HepG2 (cell line): Measurements from ENCODE around the gene CALY. TPM values are rescaled to one million over a fixed set of nuclear protein-coding genes. Genes with fewer than 3 reads are reported as not detected.

Experiments
- ATAC-seq: fragments of 200-7000 bp; cut with Tn5 transposase; 3 replicates; pipeline ENCODE4 v1.9.1; 2020; ENCODE audit warnings: mild to moderate bottlenecking, moderate library complexity
- BruUV-seq: library from RNA; stranded (reverse); fragments of 400-500 nt; replicated peaks from 2 replicates; lab custom pipeline; 2021; lab: Mats Ljungman, UMichigan
- CTCF ChIA-PET: fragments of 300-600 bp; formaldehyde crosslinking; extraction: SDS; loops from one replicate; lab custom pipeline; 2021; ENCODE audit warnings: low total read pairs, inconsistent platforms, low intra/inter-chr PET ratio; lab: Yijun Ruan, JAX
- POLR2A ChIA-PET: fragments of 350-600 bp; sonication (Branson Sonifier 250); formaldehyde crosslinking; loops from one replicate; lab custom pipeline; 2020; ENCODE audit warnings: antibody characterized with exemption, inconsistent platforms; lab: Yijun Ruan, JAX
- DNase-seq: peaks from one replicate; pipeline ENCODE4 v3.0.0-alpha.2; 2015; ENCODE audit warnings: low spot score
- FAIRE-seq: peaks from 3 replicates; lab custom pipeline; 2011; peaks lifted over from hg19 to GRCh38; lab: Jason Lieb, UNC
- H2AFZ ChIP-seq: one replicate; pipeline ENCODE4 v1.6.1; 2011; ENCODE audit warnings: low read length, inconsistent platforms
- H3K27ac ChIP-seq: fragments of 300-600 bp; 3 replicates; pipeline ENCODE4 v1.8.0; 2011; ENCODE audit warnings: mixed run types, mild to moderate bottlenecking, mixed read lengths, low read length, inconsistent platforms; ENCODE audit not compliant: insufficient read depth; ENCODE audit errors: extremely low read length
- H3K27me3 ChIP-seq, 2 experiments: fragments of 200-600 bp in 1 of 2; 2 replicates in 1 of 2; 3 replicates in 1 of 2; pipeline versions ENCODE4 v1.6.0 to v1.8.0; 2011; ENCODE audit warnings: low read length in 2 of 2, mild to moderate bottlenecking in 2 of 2, moderate library complexity in 2 of 2, inconsistent platforms in 1 of 2; ENCODE audit not compliant: insufficient read depth in 2 of 2, control insufficient read depth in 1 of 2
- H3K36me3 ChIP-seq, 2 experiments: fragments of 200-600 bp in 1 of 2; replicated peaks in 1 of 2; 2 replicates in 1 of 2; 3 replicates in 1 of 2; pipeline versions ENCODE4 v1.5.1 to v1.8.0; 2011; ENCODE audit warnings: low read length in 2 of 2, inconsistent platforms in 1 of 2; ENCODE audit not compliant: insufficient read depth in 2 of 2, control insufficient read depth in 1 of 2
- H3K4me1 ChIP-seq: 2 replicates; pipeline ENCODE4 v1.5.1; 2012; ENCODE audit warnings: low read length, inconsistent platforms; ENCODE audit not compliant: insufficient read depth
- H3K4me2 ChIP-seq: 2 replicates; pipeline ENCODE4 v1.6.0; 2011; ENCODE audit warnings: low read depth, low read length, inconsistent platforms
- H3K4me3 ChIP-seq, 3 experiments: fragments of 200-600 bp in 1 of 3; sonication (generic), shearing (Covaris generic) in 1 of 3; replicated peaks in 1 of 3; 2 replicates each; pipeline ENCODE4 v1.5.1; 2011 to 2016; ENCODE audit warnings: low read length in 3 of 3, inconsistent platforms in 2 of 3, low read depth in 2 of 3, mild to moderate bottlenecking in 2 of 3, control low read depth in 1 of 3, mixed read lengths in 1 of 3; ENCODE audit not compliant: insufficient read depth in 1 of 3
- H3K79me2 ChIP-seq: one replicate; pipeline ENCODE4 v1.6.1; 2011; ENCODE audit warnings: low read length, inconsistent platforms; ENCODE audit not compliant: insufficient read depth
- H3K9ac ChIP-seq: 2 replicates; pipeline ENCODE4 v1.6.0; 2011; ENCODE audit warnings: mild to moderate bottlenecking, low read depth, low read length, inconsistent platforms; ENCODE audit not compliant: insufficient read depth
- H3K9me3 ChIP-seq: 2 replicates; pipeline ENCODE4 v1.5.1; 2012; ENCODE audit warnings: mild to moderate bottlenecking, low read length
- H4K20me1 ChIP-seq: 2 replicates; pipeline ENCODE4 v1.6.0; 2011; ENCODE audit warnings: inconsistent platforms, mild to moderate bottlenecking, low read length, moderate library complexity; ENCODE audit not compliant: insufficient read depth
- CERS6 ChIP-seq: sonication (generic); formaldehyde crosslinking; IDR thresholded peaks from 2 replicates; pipeline ENCODE4 v1.5.0; 2020; ENCODE audit warnings: missing genetic modification reagents
- ETV6 ChIP-seq: sonication (generic); formaldehyde crosslinking; conservative IDR thresholded peaks from 2 replicates; pipeline ENCODE4 v1.4.0; 2020; ENCODE audit warnings: missing genetic modification reagents
- EZH2 ChIP-seq: conservative IDR thresholded peaks from 2 replicates; pipeline ENCODE4 v1.6.1; 2012; ENCODE audit warnings: mild to moderate bottlenecking, low read depth, low read length, moderate library complexity
- MNT ChIP-seq: fragments of 450-650 bp; IDR thresholded peaks from 2 replicates; pipeline ENCODE4 v1.6.1; 2016
- NKX3-1 ChIP-seq: sonication (generic); formaldehyde crosslinking; IDR thresholded peaks from 2 replicates; pipeline ENCODE4 v1.5.0; 2020; ENCODE audit warnings: missing genetic modification reagents
- ZNF121 ChIP-seq: sonication (generic); formaldehyde crosslinking; IDR thresholded peaks from 2 replicates; pipeline ENCODE4 v1.5.0; 2020; ENCODE audit warnings: mild to moderate bottlenecking, missing genetic modification reagents
- ZNF616 ChIP-seq: sonication (generic); formaldehyde crosslinking; IDR thresholded peaks from 2 replicates; pipeline ENCODE4 v1.5.0; 2020; ENCODE audit warnings: low read depth, mild to moderate bottlenecking, missing genetic modification reagents
- ZNF850 ChIP-seq: sonication (generic); formaldehyde crosslinking; conservative IDR thresholded peaks from 2 replicates; pipeline ENCODE4 v1.9.0; 2021; ENCODE audit warnings: mild to moderate bottlenecking, missing genetic modification reagents
- WGBS: methylation state at CpG from one replicate; pipeline ENCODE4 v1.1.6; 2017; ENCODE audit warnings: low lambda C conversion rate; 5-methylcytosine and 5-hydroxymethylcytosine counted together
- in situ Hi-C: cut with HindIII; loops from 2 replicates; pipeline ENCODE4 v1.10.0; 2017; ENCODE audit warnings: low pct_unique_long_range_greater_than_20kb; ENCODE audit not compliant: extremely low pct_ligation_motif_present
- intact Hi-C: fragments of 100-400 bp; cut with micrococcal nuclease; formaldehyde crosslinking; loops from one replicate; pipeline ENCODE4 v1.10.0; 2022; ENCODE audit not compliant: unreplicated experiment
- polyA plus RNA-seq, 8 experiments: library from polyadenylated mRNA; depleted of rRNA in 3 of 8; stranded (reverse) in 7 of 8; unstranded in 1 of 8; fragments of >200 nt; fragmentation: Illumina TruSeq in 4 of 8; extraction: Trizol in 4 of 8; gene quantifications; 2 replicates each; pipeline versions ENCODE4 v1.2.1 to v1.2.3, GENCODE V29; 2011 to 2016; ENCODE audit warnings: low read depth in 4 of 8, missing spikeins in 1 of 8, mixed read lengths in 1 of 8; ENCODE audit not compliant: insufficient read depth in 1 of 8
- total RNA-seq, 5 experiments: library from RNA; depleted of rRNA; stranded (reverse); fragments of >200 nt; fragmentation: Illumina TruSeq; extraction: Trizol; gene quantifications; 2 replicates each; pipeline ENCODE4 v1.2.3, GENCODE V29; 2016; ENCODE audit warnings: low read depth in 1 of 5
- TF ChIP-seq, protein P1 (sequence below): IDR thresholded peaks from 2 replicates; pipeline ENCODE4 v1.6.1; 2016; ENCODE audit warnings: missing compliant biosample characterization, missing genetic modification reagents, borderline replicate concordance

The CALY gene
- total and polyA plus RNA-seq, 2 of the 13 experiments (the other 11 are each of a cell fraction or from before 2014, with no cell fraction given): 0.08 TPM; not detected in 1

- Histone ChIP-seq H3K27me3 (peaks cover 2 to 40% of the 10 kb centered on the region in 2 experiments; a peak in 4 of 5 replicates), H3K4me2 (no peak overlapping the region), H3K4me3 (no peak overlapping the region), H3K36me3 (no peaks in the 10 kb centered on the region), H3K9ac (no peak overlapping the region), H3K79me2 (no peaks in the 10 kb centered on the region), H3K9me3 (no peaks in the 10 kb centered on the region), H3K27ac (no peak overlapping the region), H2AFZ (no peak overlapping the region), H3K4me1 (peaks cover 37% of the 10 kb centered on the region), H4K20me1 (no peaks in the 10 kb centered on the region)
- no peak for DNase-seq
- CTCF ChIA-PET: no interaction called here
- intact Hi-C loops (no loop called here), in situ Hi-C loops (no loop called here)
- no peak for ATAC-seq
- no peak for FAIRE-seq
- POLR2A ChIA-PET: no interaction called here
- BruUV-seq: no TSS peak
- 78% methylated on average over 9 of the region's 13 CpGs for WGBS
- no peak for TF ChIP-seq EZH2
- peak; percentile 20; the same call in 1 of the 2 replicates for TF ChIP-seq MNT
These were observed 3.1 kb upstream of the CALY start for GRCh38 chr10:133339708-133340380.

DNA sequence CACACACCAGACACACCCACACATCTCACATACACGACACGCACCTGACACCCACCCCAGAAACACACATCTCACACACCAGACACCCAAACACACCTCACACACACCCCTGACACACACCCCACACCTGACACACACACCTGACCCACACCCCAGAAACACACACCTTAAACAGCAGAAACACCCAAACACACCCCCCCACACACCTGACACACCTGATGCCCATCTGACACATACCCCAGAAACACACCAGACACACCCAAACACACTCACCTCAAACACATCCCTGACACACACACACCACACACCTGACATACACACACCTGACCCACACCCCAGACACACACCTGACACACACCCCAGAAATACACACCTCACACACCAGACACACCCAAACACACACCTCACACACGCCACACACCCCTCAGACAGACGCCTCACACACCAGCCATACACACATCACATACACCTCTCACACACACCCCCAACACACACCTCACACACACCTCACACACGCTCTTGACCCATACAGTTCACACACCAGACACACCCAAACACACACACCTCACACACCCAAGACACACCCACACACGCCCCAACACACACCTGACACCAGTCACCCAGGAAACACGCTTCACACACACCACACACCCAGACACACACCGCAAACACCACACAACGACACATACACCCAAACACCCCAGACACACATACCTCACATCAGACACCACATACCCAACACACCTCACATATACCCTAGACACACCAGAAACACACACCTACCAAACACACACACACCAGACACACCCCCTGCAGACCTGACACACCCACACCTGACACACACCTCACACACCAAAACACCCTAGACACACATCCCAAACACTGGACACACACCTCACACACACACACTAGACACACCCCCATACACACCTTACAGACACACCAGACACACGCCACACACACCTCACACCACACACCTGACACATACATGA lies 1.7 kb upstream of the CALY start:
- Histone ChIP-seq H3K27me3 (peaks cover 4 to 45% of the 10 kb centered on the region in 2 experiments; a peak in 4 of 5 replicates), H3K4me3 (no peak overlapping the region), H4K20me1 (no peaks in the 10 kb centered on the region), H3K36me3 (no peaks in the 10 kb centered on the region), H3K4me1 (peaks cover 30% of the 10 kb centered on the region), H3K27ac (no peak overlapping the region), H3K9ac (no peak overlapping the region), H3K9me3 (no peaks in the 10 kb centered on the region), H3K4me2 (no peak overlapping the region), H3K79me2 (no peaks in the 10 kb centered on the region), H2AFZ (no peak overlapping the region)
- no peak for FAIRE-seq
- intact Hi-C loops: no loop called here
- CTCF ChIA-PET: no interaction called here
- 61% methylated on average over 10 of the region's 10 CpGs for WGBS
- BruUV-seq: no TSS peak
- DNase-seq: no peak
- POLR2A ChIA-PET: interaction anchor here (2.2 kb wide), 1 partner anchor 9 kb away, joined by 8 read pairs; the partner anchor contains the start of gene PRAP1
- no peak for ATAC-seq
- in situ Hi-C loops: no loop called here
- TF ChIP-seq CERS6 (CRISPR knock-in tag) (no peak), ETV6 (CRISPR knock-in tag) (no peak), NKX3-1 (no peak), ZNF850 (no peak), ZNF121 (CRISPR knock-in tag) (no peak), ZNF616 (no peak)
- TF ChIP-seq, protein P1, sequence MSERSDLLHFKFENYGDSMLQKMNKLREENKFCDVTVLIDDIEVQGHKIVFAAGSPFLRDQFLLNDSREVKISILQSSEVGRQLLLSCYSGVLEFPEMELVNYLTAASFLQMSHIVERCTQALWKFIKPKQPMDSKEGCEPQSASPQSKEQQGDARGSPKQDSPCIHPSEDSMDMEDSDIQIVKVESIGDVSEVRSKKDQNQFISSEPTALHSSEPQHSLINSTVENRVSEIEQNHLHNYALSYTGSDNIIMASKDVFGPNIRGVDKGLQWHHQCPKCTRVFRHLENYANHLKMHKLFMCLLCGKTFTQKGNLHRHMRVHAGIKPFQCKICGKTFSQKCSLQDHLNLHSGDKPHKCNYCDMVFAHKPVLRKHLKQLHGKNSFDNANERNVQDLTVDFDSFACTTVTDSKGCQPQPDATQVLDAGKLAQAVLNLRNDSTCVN (CRISPR knock-in tag): no peak
